ENCODE measurements around the gene HMGA1.

HMGA1 gene

DNA sequence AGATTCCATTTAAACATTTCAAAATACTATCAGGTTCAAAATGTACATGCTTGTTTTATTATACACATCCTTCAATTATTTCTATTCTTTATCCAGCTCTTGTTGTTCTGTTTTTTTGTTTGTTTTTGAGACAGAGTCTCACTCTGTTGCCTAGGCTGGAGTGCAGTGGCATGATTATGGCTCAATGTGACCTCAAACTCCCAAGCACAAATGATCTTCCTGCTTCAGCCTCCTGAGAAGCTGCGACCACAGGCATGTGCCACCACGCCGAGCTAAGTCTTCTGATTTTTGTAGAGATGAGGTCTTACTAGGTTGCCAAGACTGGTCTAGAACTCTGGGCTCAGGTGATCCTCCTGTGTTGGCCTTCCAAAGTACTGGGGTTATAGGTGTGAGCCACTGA lies 56.3 kb downstream of the HMGA1 start:
- DNase-seq (ENCODE audit: low read depth in 2 of 2) = no peak

DNA sequence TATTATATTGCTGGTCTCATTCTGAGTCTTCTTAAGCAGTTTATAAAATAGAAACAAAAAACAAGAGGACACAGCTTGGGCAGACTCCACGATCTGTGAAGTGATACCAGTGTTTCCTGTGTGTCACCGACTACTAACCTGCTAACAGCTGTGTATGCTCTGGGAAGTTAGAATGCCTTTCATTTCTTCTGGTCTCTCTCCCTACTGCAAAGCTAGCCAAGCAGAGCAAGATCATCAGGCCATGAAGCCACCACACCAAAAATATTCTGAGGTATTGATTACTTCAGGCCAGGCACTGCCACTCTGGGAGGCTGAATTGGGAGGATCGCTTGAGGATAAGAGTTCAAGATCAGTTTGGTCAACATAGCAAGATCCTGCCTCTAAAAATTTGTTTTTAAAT lies 59.0 kb downstream of the HMGA1 start:
- no peak for DNase-seq (ENCODE audit: low read depth in 2 of 2)
